Mesothelial cell of epicardium (in vitro differentiated cells): ENCODE measurements around the gene RARB. TPM values are rescaled to one million over a fixed set of nuclear protein-coding genes. Genes with fewer than 3 reads are reported as not detected.

Experiments
- DNase-seq, 2 experiments: peaks; one replicate each; pipeline ENCODE4 v3.0.0; 2021; ENCODE audit warnings: low spot score in 2 of 2; ENCODE audit not compliant: unreplicated experiment in 2 of 2
- H3K27ac Mint-ChIP-seq: 2 replicates; pipeline ENCODE4 v1.8.0; 2021; ENCODE audit warnings: mixed read lengths
- H3K27me3 Mint-ChIP-seq: 2 replicates; pipeline ENCODE4 v1.8.0; 2021; ENCODE audit warnings: low read depth, mixed read lengths
- H3K36me3 Mint-ChIP-seq: 2 replicates; pipeline ENCODE4 v1.8.0; 2021; ENCODE audit warnings: mixed read lengths
- H3K4me1 Mint-ChIP-seq: 2 replicates; pipeline ENCODE4 v1.8.0; 2021; ENCODE audit warnings: mixed read lengths
- H3K4me3 Mint-ChIP-seq: 2 replicates; pipeline ENCODE4 v1.8.0; 2021; ENCODE audit warnings: mild to moderate bottlenecking, moderate library complexity, mixed read lengths
- H3K9me3 Mint-ChIP-seq: 2 replicates; pipeline ENCODE4 v1.8.0; 2021; ENCODE audit warnings: mixed read lengths
- CTCF ChIP-seq: fragments of 200-600 bp; sonication (generic); IDR thresholded peaks from one replicate; pipeline ENCODE4 v1.5.0; 2021; ENCODE audit warnings: antibody characterized with exemption; ENCODE audit not compliant: unreplicated experiment
- total RNA-seq: library from RNA; stranded (reverse); gene quantifications from 3 replicates; pipeline ENCODE4 v1.2.1, GENCODE V29; 2021

The RARB gene
- total RNA-seq, 1 donor from 2014 or later = 117 TPM

GRCh38 chr3:25385807-25386460 is 42.1 kb upstream of the RARB start:
- H3K36me3 Mint-ChIP-seq = no peaks in the 10 kb centered on the region
- peaks cover 39% of the 10 kb centered on the region for H3K4me1 Mint-ChIP-seq
- no peaks in the 10 kb centered on the region for H3K27me3 Mint-ChIP-seq
- H3K4me3 Mint-ChIP-seq = peak overlapping the region; percentile 1
- no peak for DNase-seq
- peak overlapping the region; percentile 54 for H3K27ac Mint-ChIP-seq
- no peaks in the 10 kb centered on the region for H3K9me3 Mint-ChIP-seq
- no peak for TF ChIP-seq CTCF

- TF ChIP-seq CTCF = no peak
- H3K36me3 Mint-ChIP-seq = peaks cover 3% of the 10 kb centered on the region
- no peak overlapping the region for H3K4me3 Mint-ChIP-seq
- no peak for DNase-seq
- no peaks in the 10 kb centered on the region for H3K27me3 Mint-ChIP-seq
- peaks cover 8% of the 10 kb centered on the region for H3K9me3 Mint-ChIP-seq
- H3K27ac Mint-ChIP-seq = no peak overlapping the region
- H3K4me1 Mint-ChIP-seq = peaks cover 36% of the 10 kb centered on the region
Measured at GRCh38 chr3:25386686-25387255, 41.3 kb upstream of the RARB start.

- H3K4me1 Mint-ChIP-seq = peaks cover 23% of the 10 kb centered on the region
- peaks cover 26% of the 10 kb centered on the region for H3K36me3 Mint-ChIP-seq
- H3K9me3 Mint-ChIP-seq = peaks cover 45% of the 10 kb centered on the region
- no peak for TF ChIP-seq CTCF
- no peak overlapping the region for H3K4me3 Mint-ChIP-seq
- no peak overlapping the region for H3K27ac Mint-ChIP-seq
- DNase-seq = no peak
- no peaks in the 10 kb centered on the region for H3K27me3 Mint-ChIP-seq
Measured at GRCh38 chr3:25390605-25391004, 37.5 kb upstream of the RARB start.

GRCh38 chr3:25396251-25396650 is 31.8 kb upstream of the RARB start:
- no peak overlapping the region for H3K4me3 Mint-ChIP-seq

GRCh38 chr3:25396686-25397085 is 31.4 kb upstream of the RARB start:
- no peak for TF ChIP-seq CTCF
- H3K4me1 Mint-ChIP-seq = peaks cover 11% of the 10 kb centered on the region
- H3K27me3 Mint-ChIP-seq = no peaks in the 10 kb centered on the region
- H3K4me3 Mint-ChIP-seq = no peak overlapping the region
- H3K36me3 Mint-ChIP-seq = peaks cover 24% of the 10 kb centered on the region
- no peak for DNase-seq
- peaks cover 40% of the 10 kb centered on the region for H3K9me3 Mint-ChIP-seq
- peak overlapping the region; percentile 80 for H3K27ac Mint-ChIP-seq

More at GRCh38 chr3:25396251-25396650, 31.8 kb upstream of the RARB start:
- H3K9me3 Mint-ChIP-seq = peaks cover 44% of the 10 kb centered on the region
- peaks cover 26% of the 10 kb centered on the region for H3K36me3 Mint-ChIP-seq
- H3K4me1 Mint-ChIP-seq = peaks cover 11% of the 10 kb centered on the region
- no peak overlapping the region for H3K27ac Mint-ChIP-seq
- TF ChIP-seq CTCF = no peak
- no peak for DNase-seq
- no peaks in the 10 kb centered on the region for H3K27me3 Mint-ChIP-seq
